IMR-90 (cell line): ENCODE measurements around the gene ADAMTS6. TPM values are rescaled to one million over a fixed set of nuclear protein-coding genes. Genes with fewer than 3 reads are reported as not detected.

Experiments used
- ATAC-seq: fragments of 200-7000 bp; cut with Tn5 transposase; 2 replicates; pipeline ENCODE4 v1.9.1; 2020; ENCODE audit warnings: low read depth, mild to moderate bottlenecking, moderate library complexity
- BruUV-seq: library from RNA; stranded (reverse); fragments of 400-500 nt; replicated peaks from 2 replicates; lab custom pipeline; 2021; lab: Mats Ljungman, UMichigan
- CTCF ChIA-PET: fragments of 300-600 bp; formaldehyde crosslinking; extraction: SDS; loops from one replicate; lab custom pipeline; 2021; ENCODE audit warnings: antibody characterized with exemption; lab: Yijun Ruan, JAX
- POLR2A ChIA-PET: fragments of 300-600 bp; sonication (Branson Sonifier 250); formaldehyde crosslinking; loops from one replicate; lab custom pipeline; 2022; ENCODE audit warnings: antibody characterized with exemption; ENCODE audit not compliant: unreplicated experiment; lab: Charles Lee
- DNase-seq: peaks from one replicate; pipeline ENCODE4 v3.0.0; 2013
- H2AFZ ChIP-seq: replicated peaks from 2 replicates; pipeline ENCODE3; 2013; ENCODE audit warnings: low read length, mild to moderate bottlenecking; ENCODE audit not compliant: poor library complexity
- H2AK5ac ChIP-seq: 2 replicates; pipeline ENCODE4 v1.6.1; 2013; ENCODE audit warnings: low read depth, low read length, inconsistent platforms
- H2AK9ac ChIP-seq: replicated peaks from 2 replicates; pipeline ENCODE3; 2013; ENCODE audit warnings: mild to moderate bottlenecking, low read depth, low read length, moderate library complexity; ENCODE audit not compliant: poor library complexity
- H2BK120ac ChIP-seq: 2 replicates; pipeline ENCODE4 v1.6.1; 2013; ENCODE audit warnings: low read depth, low read length, inconsistent platforms
- H2BK15ac ChIP-seq: 3 replicates; pipeline ENCODE4 v1.6.1; 2013; ENCODE audit warnings: low read depth, low read length, inconsistent platforms
- H2BK20ac ChIP-seq: 2 replicates; pipeline ENCODE4 v1.6.1; 2013; ENCODE audit warnings: low read depth, mild to moderate bottlenecking, inconsistent platforms, low read length, moderate library complexity
- H2BK5ac ChIP-seq: 2 replicates; pipeline ENCODE4 v1.6.1; 2013; ENCODE audit warnings: mild to moderate bottlenecking, low read depth, low read length, inconsistent platforms; ENCODE audit not compliant: poor library complexity, severe bottlenecking
- H3K14ac ChIP-seq: replicated peaks from 2 replicates; pipeline ENCODE4 v1.6.1; 2013; ENCODE audit warnings: low read depth, low read length, inconsistent platforms
- H3K18ac ChIP-seq: 2 replicates; pipeline ENCODE4 v1.6.1; 2013; ENCODE audit warnings: low read depth, low read length, control low read depth
- H3K23ac ChIP-seq: 2 replicates; pipeline ENCODE4 v1.6.1; 2013; ENCODE audit warnings: low read depth, low read length, inconsistent platforms
- H3K27ac ChIP-seq: 2 replicates; pipeline ENCODE4 v1.5.1; 2013; ENCODE audit warnings: mild to moderate bottlenecking, control low read depth, low read length; ENCODE audit not compliant: insufficient read depth
- H3K27me3 ChIP-seq: 2 replicates; pipeline ENCODE4 v1.6.1; 2013; ENCODE audit warnings: low read length; ENCODE audit not compliant: control insufficient read depth, insufficient read depth
- H3K36me3 ChIP-seq: 2 replicates; pipeline ENCODE4 v1.6.1; 2013; ENCODE audit warnings: low read length, mixed read lengths; ENCODE audit not compliant: control insufficient read depth, insufficient read depth
- H3K4ac ChIP-seq: 2 replicates; pipeline ENCODE4 v1.6.1; 2013; ENCODE audit warnings: low read depth, low read length, inconsistent platforms
- H3K4me1 ChIP-seq: 2 replicates; pipeline ENCODE4 v1.6.1; 2013; ENCODE audit warnings: low read length, mixed read lengths; ENCODE audit not compliant: control insufficient read depth, insufficient read depth
- H3K4me2 ChIP-seq: 2 replicates; pipeline ENCODE4 v1.6.1; 2013; ENCODE audit warnings: low read depth, mild to moderate bottlenecking, control low read depth, low read length, moderate library complexity
- H3K4me3 ChIP-seq: 2 replicates; pipeline ENCODE4 v1.5.1; 2013; ENCODE audit warnings: low read depth, mild to moderate bottlenecking, control low read depth, low read length, moderate library complexity; ENCODE audit not compliant: insufficient read depth
- H3K56ac ChIP-seq: 2 replicates; pipeline ENCODE4 v1.6.1; 2013; ENCODE audit warnings: low read length, inconsistent platforms; ENCODE audit not compliant: insufficient read depth; ENCODE audit errors: extremely low read depth
- H3K79me1 ChIP-seq, 2 experiments: 2 replicates each; pipeline ENCODE4 v1.6.1; 2013; ENCODE audit warnings: low read length in 2 of 2, inconsistent platforms in 1 of 2, low read depth in 1 of 2
- H3K9ac ChIP-seq: 2 replicates; pipeline ENCODE4 v1.6.1; 2013; ENCODE audit warnings: low read depth, low read length, control low read depth
- H3K9me1 ChIP-seq: 2 replicates; pipeline ENCODE4 v1.6.1; 2013; ENCODE audit warnings: low read length, inconsistent platforms; ENCODE audit not compliant: insufficient read depth
- H3K9me3 ChIP-seq: 2 replicates; pipeline ENCODE4 v1.6.1; 2013; ENCODE audit warnings: low read length; ENCODE audit not compliant: control insufficient read depth, insufficient read depth
- H4K20me1 ChIP-seq: 2 replicates; pipeline ENCODE4 v1.6.1; 2013; ENCODE audit warnings: low read length, inconsistent platforms; ENCODE audit not compliant: insufficient read depth
- H4K5ac ChIP-seq: 2 replicates; pipeline ENCODE4 v1.6.1; 2013; ENCODE audit warnings: mild to moderate bottlenecking, low read depth, low read length, control low read depth
- H4K8ac ChIP-seq, 2 experiments: 2 replicates each; pipeline ENCODE4 v1.6.1; 2013; ENCODE audit warnings: low read depth in 2 of 2, low read length in 2 of 2, control low read depth in 1 of 2, inconsistent platforms in 1 of 2
- H4K91ac ChIP-seq: 2 replicates; pipeline ENCODE4 v1.6.1; 2013; ENCODE audit warnings: low read depth, low read length, inconsistent platforms; ENCODE audit not compliant: insufficient read depth
- CTCF ChIP-seq: conservative IDR thresholded peaks from 2 replicates; pipeline ENCODE4 v1.5.1; 2012; ENCODE audit warnings: mild to moderate bottlenecking, low read depth, low read length, improper control_type of control experiment
- ELK1 ChIP-seq: fragments of 150-350 bp; IDR thresholded peaks from 2 replicates; pipeline ENCODE4 v1.6.1; 2016; ENCODE audit warnings: low read depth, mild to moderate bottlenecking, low read length, moderate library complexity, borderline replicate concordance
- NFE2L2 ChIP-seq: fragments of 150-350 bp; IDR thresholded peaks from 2 replicates; pipeline ENCODE4 v1.6.1; 2016; ENCODE audit warnings: low read depth, mild to moderate bottlenecking, low read length
- WGBS, 2 experiments: methylation state at CpG; one replicate each; pipeline versions ENCODE4 v1.1.5 to v1.1.7; 2013; ENCODE audit warnings: missing lambda C conversion rate in 2 of 2; ENCODE audit not compliant: insufficient read length in 1 of 2; ENCODE audit errors: extremely low coverage in 2 of 2; 5-methylcytosine and 5-hydroxymethylcytosine counted together
- dilution Hi-C: fragments of 300-500 bp; cut with HindIII; formaldehyde crosslinking; loops from one replicate; pipeline ENCODE4 v1.14.3; 2018; ENCODE audit warnings: low sequenced_read_pairs; ENCODE audit not compliant: unreplicated experiment
- in situ Hi-C: fragments of 300-500 bp; cut with MboI; formaldehyde crosslinking; loops from 3 replicates; pipeline ENCODE4 v1.14.3; 2019; ENCODE audit warnings: low sequenced_read_pairs, inconsistent platforms, mixed read lengths
- intact Hi-C: fragments of 100-400 bp; cut with micrococcal nuclease; formaldehyde crosslinking; loops from 2 replicates; pipeline ENCODE4 v1.10.0; 2022
- polyA plus RNA-seq, 3 experiments: library from polyadenylated mRNA; depleted of rRNA; stranded (reverse); fragments of >200 nt; gene quantifications; 2 replicates each; pipeline ENCODE4 v1.2.3, GENCODE V29; 2012; ENCODE audit warnings: low replicate concordance in 1 of 3
- total RNA-seq: library from RNA; depleted of rRNA; stranded (reverse); fragments of >200 nt; gene quantifications from 2 replicates; pipeline ENCODE4 v1.2.3, GENCODE V29; 2012

ADAMTS6 gene
- total and polyA plus RNA-seq, 2 of the 4 experiments (the other 2 are of a cell fraction), result 23.9 to 173 TPM

- Histone ChIP-seq H4K8ac (no peak overlapping the region; a peak in 1 of 4 replicates), H3K56ac (no peak overlapping the region), H2BK5ac (no peak overlapping the region), H2BK15ac (no peak overlapping the region), H3K36me3 (no peaks in the 10 kb centered on the region), H3K23ac (no peak overlapping the region), H2BK20ac (no peak overlapping the region), H2BK120ac (no peak overlapping the region), H2AK9ac (no peak overlapping the region), H4K91ac (no peak overlapping the region), H3K14ac (no peak overlapping the region), H4K20me1 (no peaks in the 10 kb centered on the region), H3K27ac (no peak overlapping the region), H3K4ac (no peak overlapping the region), H2AK5ac (no peak overlapping the region), H3K9me1 (no peaks in the 10 kb centered on the region), H3K79me1 (no peaks in the 10 kb centered on the region), H3K4me1 (no peaks in the 10 kb centered on the region), H3K4me3 (no peak overlapping the region), H3K9ac (no peak overlapping the region), H2AFZ (no peak overlapping the region), H3K4me2 (peak overlapping the region; percentile 13; the same call in 1 of the 2 replicates), H3K18ac (no peak overlapping the region), H3K27me3 (no peaks in the 10 kb centered on the region), H4K5ac (no peak overlapping the region), H3K9me3 (no peaks in the 10 kb centered on the region)
- dilution Hi-C loops, result no loop called here
- no peak for TF ChIP-seq CTCF
- TF ChIP-seq ELK1, result no peak
- TF ChIP-seq NFE2L2, result 0 out of 2 replicates have a peak, but pooled peaks have one; percentile 5
- no TSS peak for BruUV-seq
- POLR2A ChIA-PET, result interaction anchor here (0.7 kb wide), 1 partner anchor 462 kb away, joined by 6 read pairs; no protein-coding TSS in a partner anchor
- DNase-seq (peak; percentile 65), ATAC-seq (no peak)
- CTCF ChIA-PET, result no interaction called here
- no CpG with 5 or more reads among the region's 3 CpGs for WGBS, 2 experiments
- intact Hi-C loops, result no loop called here
- in situ Hi-C loops, result no loop called here
These were observed 25.2 kb upstream of the ADAMTS6 start for GRCh38 chr5:65506961-65507360.
